Measurements from ENCODE around the gene SLC39A6. TPM values are rescaled to one million over a fixed set of nuclear protein-coding genes. Genes with fewer than 3 reads are reported as not detected.
"Not testable (repeated sequence)": the region's sequence is repeated elsewhere in the genome, so short reads cannot be mapped to it uniquely, and the experiment has no call there.

Gene SLC39A6
- total and polyA plus RNA-seq, 11 donors, result 2.4 to 28.8 (median 15.2) TPM

GRCh38 chr18:36073676-36074075, 55.5 kb downstream of the SLC39A6 start:
- WGBS, 4 donors, result 75 to 84% (median 79%) methylated on average over 1 of the region's 1 CpG
- Histone ChIP-seq H3K9me3 (no peaks in the 10 kb centered on the region), H3K4me3 (no peak overlapping the region), H3K27ac (no peak overlapping the region), H3K36me3 (no peaks in the 10 kb centered on the region), H3K27me3 (peaks cover 0 to 14% (median 0%) of the 10 kb centered on the region in 9 donors), H3K4me1 (no peaks in the 10 kb centered on the region)
- ATAC-seq (no peak), DNase-seq (no peak)
- intact Hi-C loops (cut with DNase I), result no loop called here
- TF ChIP-seq CTCF (IDR thresholded peaks at IDR 0.05), result no peak
- no peak for TF ChIP-seq POLR2A (IDR thresholded peaks at IDR 0.05)

GRCh38 chr18:36072406-36072805, 56.7 kb downstream of the SLC39A6 start:
- H3K27ac ChIP-seq; H3K4me1 ChIP-seq; H3K4me3 ChIP-seq; H3K9me3 ChIP-seq; H3K36me3 ChIP-seq; intact Hi-C loops (cut with DNase I); ATAC-seq; DNase-seq: not testable (repeated sequence)
- peaks cover 0 to 14% (median 0%) of the 10 kb centered on the region in 9 donors for H3K27me3 ChIP-seq
- WGBS, 4 donors, result 93 to 97% (median 95%) methylated on average over 8 of the region's 8 CpGs

GRCh38 chr18:36067055-36067957, 61.8 kb downstream of the SLC39A6 start, which contains the start of gene RPRD1A:
Gene RPRD1A (minus strand): TSS chr18:36067559. CDS start chr18:36067404, 155 bp downstream.
- peak; percentile 97 to 99 (median 98) for DNase-seq
- ATAC-seq, result peak; percentile 97 to 99 (median 97)
- H3K36me3 ChIP-seq, result no peaks in the 10 kb centered on the region
- peaks cover 0 to 4% (median 0%) of the 10 kb centered on the region in 9 donors for H3K27me3 ChIP-seq
- peak in 1 of 2 donors; percentile 54 for TF ChIP-seq POLR2A (IDR thresholded peaks at IDR 0.05)
- peak in 2 of 12 donors; percentile 7 to 10 for TF ChIP-seq CTCF (IDR thresholded peaks at IDR 0.05)
- H3K4me1 ChIP-seq, result peaks cover 3 to 25% (median 14%) of the 10 kb centered on the region in 12 donors
- intact Hi-C loops (cut with DNase I), result loop anchor here in 7 of 10 donors (2.0 to 5.0 kb wide), 3 partner anchors 60 to 65 kb away; partner anchors contain the start of genes ELP2 (in 6 of the 7) and SLC39A6 (in 6 of the 7)
- H3K4me3 ChIP-seq, result peak within 1 kb of the TSS; percentile 71 to 99 (median 82)
- no peaks in the 10 kb centered on the region for H3K9me3 ChIP-seq
- WGBS, 4 donors, result 1% methylated on average over 56 to 66 of the region's 66 CpGs
- peak within 1 kb of the TSS; percentile 59 to 94 (median 90) for H3K27ac ChIP-seq

GRCh38 chr18:36066686-36067054, 62.5 kb downstream of the SLC39A6 start:
- Histone ChIP-seq H3K9me3 (no peaks in the 10 kb centered on the region), H3K27ac (peak overlapping the region; percentile 59 to 94 (median 90)), H3K4me1 (peaks cover 3 to 25% (median 14%) of the 10 kb centered on the region in 12 donors), H3K36me3 (no peaks in the 10 kb centered on the region), H3K4me3 (peak overlapping the region; percentile 71 to 99 (median 82)), H3K27me3 (peaks cover 0 to 2% (median 0%) of the 10 kb centered on the region in 9 donors)
- intact Hi-C loops (cut with DNase I), result loop anchor here in 7 of 10 donors (2.0 to 5.0 kb wide), 3 partner anchors 61 to 66 kb away; partner anchors contain the start of genes ELP2 (in 6 of the 7) and SLC39A6 (in 6 of the 7)
- ATAC-seq, result no peak
- WGBS, 4 donors, result 0 to 1% (median 1%) methylated on average over 5 of the region's 5 CpGs
- no peak for DNase-seq
- TF ChIP-seq POLR2A (IDR thresholded peaks at IDR 0.05), result no peak
- no peak for TF ChIP-seq CTCF (IDR thresholded peaks at IDR 0.05)

Data from heart left ventricle (tissue), 16 donors.